Keratinocyte (primary cell): ENCODE data around the gene FBXO17. TPM values are rescaled to one million over a fixed set of nuclear protein-coding genes. Genes with fewer than 3 reads are reported as not detected.

Source experiments
- DNase-seq: peaks from one replicate; pipeline ENCODE4 v3.0.0-alpha.2; 2011; ENCODE audit warnings: low read depth, missing footprints, low spot score
- FAIRE-seq: peaks from 2 replicates; lab custom pipeline; 2011; peaks lifted over from hg19 to GRCh38; lab: Jason Lieb, UNC
- H2AFZ ChIP-seq: 2 replicates; pipeline ENCODE4 v1.6.0; 2012; ENCODE audit warnings: low read length, control low read depth, inconsistent platforms; ENCODE audit not compliant: control insufficient read depth
- H3K27ac ChIP-seq: 2 replicates; pipeline ENCODE4 v1.5.1; 2011; ENCODE audit warnings: low read length; ENCODE audit not compliant: control insufficient read depth, insufficient read depth
- H3K27me3 ChIP-seq: 3 replicates; pipeline ENCODE4 v1.6.0; 2011; ENCODE audit warnings: low read length; ENCODE audit not compliant: control insufficient read depth, insufficient read depth; ENCODE audit errors: extremely low read depth
- H3K36me3 ChIP-seq, 2 experiments: 2 replicates in 1 of 2; 3 replicates in 1 of 2; pipeline ENCODE4 v1.5.1; 2011; ENCODE audit warnings: low read length in 2 of 2, mild to moderate bottlenecking in 1 of 2; ENCODE audit not compliant: control insufficient read depth in 2 of 2, insufficient read depth in 2 of 2; ENCODE audit errors: extremely low read depth in 1 of 2
- H3K4me1 ChIP-seq: 3 replicates; pipeline ENCODE4 v1.5.1; 2011; ENCODE audit warnings: low read length; ENCODE audit not compliant: control insufficient read depth, insufficient read depth; ENCODE audit errors: extremely low read depth
- H3K4me2 ChIP-seq: 3 replicates; pipeline ENCODE4 v1.6.0; 2011; ENCODE audit warnings: low read depth, low read length; ENCODE audit not compliant: control insufficient read depth, insufficient read depth; ENCODE audit errors: extremely low read depth
- H3K4me3 ChIP-seq, 3 experiments: fragments of 200-600 bp in 1 of 3; sonication (generic) in 1 of 3; 2 replicates in 2 of 3; 3 replicates in 1 of 3; pipeline ENCODE4 v1.5.1; 2011 to 2016; ENCODE audit warnings: low read length in 3 of 3, mild to moderate bottlenecking in 3 of 3, control low read depth in 2 of 3, inconsistent platforms in 1 of 3, low read depth in 1 of 3, mixed read lengths in 1 of 3, mixed run types in 1 of 3, moderate library complexity in 1 of 3; ENCODE audit not compliant: control insufficient read depth in 2 of 3, insufficient read depth in 2 of 3; ENCODE audit errors: extremely low read depth in 1 of 3
- H3K79me2 ChIP-seq: 2 replicates; pipeline ENCODE4 v1.6.0; 2012; ENCODE audit warnings: low read length; ENCODE audit not compliant: control insufficient read depth, insufficient read depth
- H3K9ac ChIP-seq: 3 replicates; pipeline ENCODE4 v1.6.0; 2011; ENCODE audit warnings: low read length; ENCODE audit not compliant: control insufficient read depth, insufficient read depth; ENCODE audit errors: extremely low read depth
- H3K9me1 ChIP-seq: 3 replicates; pipeline ENCODE4 v1.6.0; 2011; ENCODE audit warnings: low read length; ENCODE audit not compliant: control insufficient read depth, insufficient read depth; ENCODE audit errors: extremely low read depth
- H3K9me3 ChIP-seq: 2 replicates; pipeline ENCODE4 v1.5.1; 2012; ENCODE audit warnings: low read depth, low read length; ENCODE audit not compliant: control insufficient read depth
- H4K20me1 ChIP-seq: 3 replicates; pipeline ENCODE4 v1.6.0; 2011; ENCODE audit warnings: low read length; ENCODE audit not compliant: control insufficient read depth, insufficient read depth; ENCODE audit errors: extremely low read depth
- EZH2 ChIP-seq: IDR thresholded peaks from one replicate; pipeline ENCODE4 v1.6.1; 2012; ENCODE audit warnings: inconsistent platforms, mild to moderate bottlenecking, low read length, moderate library complexity
- dilution Hi-C: fragments of 300-500 bp; cut with MboI; formaldehyde crosslinking; loops from one replicate; pipeline ENCODE4 v1.7.0; 2020; ENCODE audit warnings: low sequenced_read_pairs; ENCODE audit not compliant: extremely low pct_ligation_motif_present
- polyA plus RNA-seq, 5 experiments: library from polyadenylated mRNA; depleted of rRNA in 3 of 5; stranded (reverse) in 3 of 5; stranded (forward) in 1 of 5; unstranded in 1 of 5; fragments of >200 nt; gene quantifications; 1 replicate in 1 of 5; 2 replicates in 3 of 5; 3 replicates in 1 of 5; pipeline versions ENCODE4 v1.2.1 to v1.2.3, GENCODE V29; 2011 to 2012; ENCODE audit warnings: missing spikeins in 2 of 5, low read depth in 1 of 5, low replicate concordance in 1 of 5
- TF ChIP-seq, protein P1 (sequence below), 3 experiments: IDR thresholded peaks in 1 of 3; conservative IDR thresholded peaks in 1 of 3; optimal IDR thresholded peaks in 1 of 3; 2 replicates in 2 of 3; 3 replicates in 1 of 3; pipeline versions ENCODE3 to v1.5.1; 2011; ENCODE audit warnings: low read length in 3 of 3, mild to moderate bottlenecking in 3 of 3, moderate library complexity in 2 of 3, control low read depth in 1 of 3, inconsistent platforms in 1 of 3; ENCODE audit not compliant: insufficient read depth in 2 of 3; ENCODE audit errors: extremely low read depth in 1 of 3

The FBXO17 gene
- polyA plus RNA-seq, 1 donor (not counting 4 experiments of a cell fraction or from before 2014, with no cell fraction given), result 5.4 TPM

DNA sequence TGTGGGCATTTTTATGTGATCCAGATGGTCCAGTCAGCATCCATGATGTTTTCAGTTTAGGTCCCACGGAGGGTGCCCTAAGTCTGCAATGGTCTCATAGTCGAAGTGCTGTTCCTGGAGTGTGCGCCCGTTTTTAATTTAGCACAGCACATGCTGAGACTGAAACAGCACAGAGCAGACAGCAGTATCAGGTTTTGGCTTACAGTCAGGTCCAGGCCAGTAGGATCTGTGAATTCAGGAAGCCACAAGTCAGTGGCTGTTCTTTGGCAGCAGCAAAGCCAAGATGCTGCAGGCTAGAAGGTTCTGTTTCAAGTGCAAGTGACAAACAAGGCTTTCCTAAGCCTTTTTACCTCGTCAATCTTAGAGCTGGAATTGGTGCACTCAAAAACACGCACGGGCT, 38.5 kb upstream of the FBXO17 start:
- no peak for FAIRE-seq
- H3K79me2 ChIP-seq, result no peaks in the 10 kb centered on the region
- H2AFZ ChIP-seq, result no peak overlapping the region
- H3K36me3 ChIP-seq, result no peaks in the 10 kb centered on the region
- H3K9me1 ChIP-seq, result no peaks in the 10 kb centered on the region
- no peaks in the 10 kb centered on the region for H3K27me3 ChIP-seq
- H4K20me1 ChIP-seq, result no peaks in the 10 kb centered on the region
- no peak for DNase-seq
- no peak overlapping the region for H3K4me2 ChIP-seq
- H3K9me3 ChIP-seq, result no peaks in the 10 kb centered on the region
- H3K9ac ChIP-seq, result no peak overlapping the region
- H3K27ac ChIP-seq, result no peak overlapping the region
- dilution Hi-C loops, result no loop called here
- TF ChIP-seq, protein P1, sequence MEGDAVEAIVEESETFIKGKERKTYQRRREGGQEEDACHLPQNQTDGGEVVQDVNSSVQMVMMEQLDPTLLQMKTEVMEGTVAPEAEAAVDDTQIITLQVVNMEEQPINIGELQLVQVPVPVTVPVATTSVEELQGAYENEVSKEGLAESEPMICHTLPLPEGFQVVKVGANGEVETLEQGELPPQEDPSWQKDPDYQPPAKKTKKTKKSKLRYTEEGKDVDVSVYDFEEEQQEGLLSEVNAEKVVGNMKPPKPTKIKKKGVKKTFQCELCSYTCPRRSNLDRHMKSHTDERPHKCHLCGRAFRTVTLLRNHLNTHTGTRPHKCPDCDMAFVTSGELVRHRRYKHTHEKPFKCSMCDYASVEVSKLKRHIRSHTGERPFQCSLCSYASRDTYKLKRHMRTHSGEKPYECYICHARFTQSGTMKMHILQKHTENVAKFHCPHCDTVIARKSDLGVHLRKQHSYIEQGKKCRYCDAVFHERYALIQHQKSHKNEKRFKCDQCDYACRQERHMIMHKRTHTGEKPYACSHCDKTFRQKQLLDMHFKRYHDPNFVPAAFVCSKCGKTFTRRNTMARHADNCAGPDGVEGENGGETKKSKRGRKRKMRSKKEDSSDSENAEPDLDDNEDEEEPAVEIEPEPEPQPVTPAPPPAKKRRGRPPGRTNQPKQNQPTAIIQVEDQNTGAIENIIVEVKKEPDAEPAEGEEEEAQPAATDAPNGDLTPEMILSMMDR (optimal IDR thresholded peaks at IDR 0.05 in 1 of 3, IDR thresholded peaks at IDR 0.05 in 1 of 3, conservative IDR thresholded peaks at IDR 0.05 in 1 of 3; ENCODE audit: extremely low read depth in 1 of 3, insufficient read depth in 2 of 3, low read length in 3 of 3), result no peak
- TF ChIP-seq EZH2, result no peak
- no peak overlapping the region for H3K4me3 ChIP-seq
- no peaks in the 10 kb centered on the region for H3K4me1 ChIP-seq

GRCh38 chr19:39009001-39009400, 33.5 kb upstream of the FBXO17 start:
- dilution Hi-C loops, result no loop called here
- H3K4me2 ChIP-seq, result no peak overlapping the region
- H3K27me3 ChIP-seq, result no peaks in the 10 kb centered on the region
- H3K27ac ChIP-seq, result no peak overlapping the region
- no peak overlapping the region for H3K4me3 ChIP-seq
- H3K9ac ChIP-seq, result no peak overlapping the region
- no peaks in the 10 kb centered on the region for H3K79me2 ChIP-seq
- no peak overlapping the region for H2AFZ ChIP-seq
- DNase-seq (no peak), FAIRE-seq (no peak)
- no peaks in the 10 kb centered on the region for H3K9me3 ChIP-seq
- H3K9me1 ChIP-seq, result no peaks in the 10 kb centered on the region
- no peaks in the 10 kb centered on the region for H3K4me1 ChIP-seq
- H4K20me1 ChIP-seq, result no peaks in the 10 kb centered on the region
- H3K36me3 ChIP-seq, result no peaks in the 10 kb centered on the region
- TF ChIP-seq EZH2, result no peak
- TF ChIP-seq, protein P1 (optimal IDR thresholded peaks at IDR 0.05 in 1 of 3, IDR thresholded peaks at IDR 0.05 in 1 of 3, conservative IDR thresholded peaks at IDR 0.05 in 1 of 3; ENCODE audit: extremely low read depth in 1 of 3, insufficient read depth in 2 of 3, low read length in 3 of 3), result no peak
